GM19099 (cell line): ENCODE data around the gene TRAF3IP1.

Experiments used
- POLR2A ChIP-seq: IDR thresholded peaks from 3 replicates; pipeline ENCODE4 v1.6.1; 2011; ENCODE audit warnings: low read depth; ENCODE audit not compliant: insufficient read length; ENCODE audit errors: extremely low read depth

TRAF3IP1 gene

GRCh38 chr2:238320246-238320647, at the start of gene TRAF3IP1:
TRAF3IP1 (plus strand) TSS chr2:238320518; CDS start chr2:238320663, 145 bp downstream.
- no peak for TF ChIP-seq POLR2A

- no peak for TF ChIP-seq POLR2A
Measured at GRCh38 chr2:238270606-238271005, 49.7 kb upstream of the TRAF3IP1 start.

GRCh38 chr2:238271061-238271554, 49.2 kb upstream of the TRAF3IP1 start:
- TF ChIP-seq POLR2A: no peak

GRCh38 chr2:238272156-238272555, 48.2 kb upstream of the TRAF3IP1 start:
- TF ChIP-seq POLR2A: no peak

GRCh38 chr2:238274152-238274865, 46.0 kb upstream of the TRAF3IP1 start:
- TF ChIP-seq POLR2A: no peak

- TF ChIP-seq POLR2A: no peak
Measured at GRCh38 chr2:238277695-238278094, 42.6 kb upstream of the TRAF3IP1 start.

- no peak for TF ChIP-seq POLR2A
Measured at GRCh38 chr2:238278626-238279323, 41.5 kb upstream of the TRAF3IP1 start.

- TF ChIP-seq POLR2A: no peak
Measured at GRCh38 chr2:238279324-238279682, 41.0 kb upstream of the TRAF3IP1 start.

- TF ChIP-seq POLR2A: no peak
Measured at GRCh38 chr2:238280083-238280825, 40.1 kb upstream of the TRAF3IP1 start.

- TF ChIP-seq POLR2A: no peak
Measured at GRCh38 chr2:238281826-238282480, 38.4 kb upstream of the TRAF3IP1 start.

- TF ChIP-seq POLR2A: no peak
Measured at GRCh38 chr2:238282861-238283738, 37.2 kb upstream of the TRAF3IP1 start.

GRCh38 chr2:238284802-238285515, 35.4 kb upstream of the TRAF3IP1 start:
- TF ChIP-seq POLR2A: no peak

- TF ChIP-seq POLR2A: no peak
Measured at GRCh38 chr2:238285653-238286082, 34.6 kb upstream of the TRAF3IP1 start.

- no peak for TF ChIP-seq POLR2A
Measured at GRCh38 chr2:238286095-238286494, 34.2 kb upstream of the TRAF3IP1 start.

GRCh38 chr2:238286551-238286950, 33.8 kb upstream of the TRAF3IP1 start:
- no peak for TF ChIP-seq POLR2A
